Mucosa of descending colon (tissue), 3 donors: ENCODE data around the gene MACF1. TPM values are rescaled to one million over a fixed set of nuclear protein-coding genes. Genes with fewer than 3 reads are reported as not detected.

Experiments
- ATAC-seq: fragments of 200-7000 bp; cut with Tn5 transposase; one replicate; pipeline ENCODE4 v1.9.1; 2020; ENCODE audit warnings: mild to moderate bottlenecking, moderate library complexity
- DNase-seq, 3 donors: peaks; one replicate each; pipeline ENCODE4 v3.0.0-alpha.2; 2020
- H3K36me3 ChIP-seq: fragments of 200-600 bp; one replicate; pipeline ENCODE4 v1.8.0; 2021; ENCODE audit warnings: low read depth, mild to moderate bottlenecking
- H3K4me1 ChIP-seq: fragments of 200-600 bp; one replicate; pipeline ENCODE4 v1.8.0; 2021; ENCODE audit warnings: low read depth, mild to moderate bottlenecking
- H3K4me3 ChIP-seq: fragments of 200-600 bp; one replicate; pipeline ENCODE4 v1.8.0; 2021; ENCODE audit warnings: mild to moderate bottlenecking
- H3K9me3 ChIP-seq: fragments of 200-600 bp; one replicate; pipeline ENCODE4 v1.8.0; 2021; ENCODE audit warnings: mild to moderate bottlenecking
- CTCF ChIP-seq: fragments of 200-600 bp; IDR thresholded peaks from one replicate; pipeline ENCODE4 v1.8.0; 2022; ENCODE audit warnings: antibody characterized with exemption, mild to moderate bottlenecking
- intact Hi-C, 2 donors: fragments of 100-400 bp; cut with DNase I in 1 of 2; cut with micrococcal nuclease in 1 of 2; formaldehyde crosslinking; loops; one replicate each; pipeline versions ENCODE4 v1.11.0 to v1.11.1; 2022; cut with DNase I, micrococcal nuclease
- total RNA-seq, 3 donors: library from RNA; stranded (reverse); fragmentation: NEBNext Ultra II Directional in 2 of 3; extraction: Animal tissue kit (Norgen Biotek cat#: 25700) in 2 of 3; gene quantifications; one replicate each; pipeline versions ENCODE4 v1.2.1 to v1.2.4, GENCODE V29; 2021 to 2023
- donor health status: DM: no; HTN: no; CAD: no; lungs with moderate emphysema.
- donor health status: DM: no; HTN: no; CAD: no.
- donor health status: DM: no; HTN: yes; CAD: no.

Gene MACF1
- total RNA-seq, 3 donors from 2014 or later: 146 to 362 (median 156) TPM

- Histone ChIP-seq H3K4me1 (peaks cover 10% of the 10 kb centered on the region), H3K4me3 (no peak overlapping the region), H3K36me3 (no peaks in the 10 kb centered on the region), H3K9me3 (no peaks in the 10 kb centered on the region)
- intact Hi-C loops: no loop called here
- DNase-seq: no peak
- no peak for TF ChIP-seq CTCF
- no peak for ATAC-seq
These were observed 20.1 kb upstream of the MACF1 start for GRCh38 chr1:39184354-39184818.

GRCh38 chr1:39187275-39188046, 17.0 kb upstream of the MACF1 start:
- no peak for DNase-seq
- Histone ChIP-seq H3K4me1 (peaks cover 14% of the 10 kb centered on the region), H3K36me3 (no peaks in the 10 kb centered on the region), H3K9me3 (no peaks in the 10 kb centered on the region), H3K4me3 (no peak overlapping the region)
- no peak for ATAC-seq
- no peak for TF ChIP-seq CTCF
- intact Hi-C loops: loop anchor here in 1 of 2 donors (5.0 kb wide), 1 partner anchor 85 kb away; no protein-coding TSS in a partner anchor

- Histone ChIP-seq H3K4me1 (peaks cover 4% of the 10 kb centered on the region), H3K4me3 (no peak overlapping the region), H3K36me3 (no peaks in the 10 kb centered on the region), H3K9me3 (no peaks in the 10 kb centered on the region)
- ATAC-seq: no peak
- intact Hi-C loops: loop anchor here (5.0 to 10.0 kb wide), 2 partner anchors 65 to 87 kb away; no protein-coding TSS in a partner anchor
- DNase-seq: no peak
- TF ChIP-seq CTCF: no peak
These were observed 14.9 kb upstream of the MACF1 start for GRCh38 chr1:39189592-39190041.

- Histone ChIP-seq H3K9me3 (no peaks in the 10 kb centered on the region), H3K36me3 (no peaks in the 10 kb centered on the region), H3K4me3 (no peak overlapping the region), H3K4me1 (peaks cover 8% of the 10 kb centered on the region)
- TF ChIP-seq CTCF: no peak
- intact Hi-C loops: loop anchor here in 1 of 2 donors (10.0 kb wide), 1 partner anchor 65 kb away; no protein-coding TSS in a partner anchor
- DNase-seq (no peak), ATAC-seq (no peak)
These were observed 14.4 kb upstream of the MACF1 start for GRCh38 chr1:39190096-39190495.

- intact Hi-C loops: loop anchor here in 1 of 2 donors (10.0 kb wide), 1 partner anchor 60 kb away; no protein-coding TSS in a partner anchor
- ATAC-seq: no peak
- H3K36me3 ChIP-seq: no peaks in the 10 kb centered on the region
- H3K4me1 ChIP-seq: peaks cover 12% of the 10 kb centered on the region
- no peak for DNase-seq
- H3K9me3 ChIP-seq: no peaks in the 10 kb centered on the region
- H3K4me3 ChIP-seq: no peak overlapping the region
- no peak for TF ChIP-seq CTCF
These were observed 10.0 kb upstream of the MACF1 start for GRCh38 chr1:39194398-39195051.
